SK-N-SH (cell line): ENCODE measurements around the gene CENPE. TPM values are rescaled to one million over a fixed set of nuclear protein-coding genes. Genes with fewer than 3 reads are reported as not detected.

Experiments
- CTCF ChIA-PET: fragments of 300-600, 350-600 bp; formaldehyde crosslinking; extraction: SDS; loops from one replicate; lab custom pipeline; 2021; lab: Yijun Ruan, JAX
- POLR2A ChIA-PET: fragments of 350-600 bp; sonication (Branson Sonifier 250); formaldehyde crosslinking; extraction: SDS; loops from one replicate; lab custom pipeline; 2020; ENCODE audit warnings: antibody characterized with exemption, inconsistent platforms; lab: Yijun Ruan, JAX
- DNase-seq: peaks from one replicate; pipeline ENCODE4 v3.0.0; 2012
- H2AFZ ChIP-seq: fragments of 200-600 bp; sonication (generic); 2 replicates; pipeline ENCODE4 v1.8.1; 2016; ENCODE audit warnings: antibody characterized with exemption, mild to moderate bottlenecking, low read depth
- H3F3A ChIP-seq: fragments of 200-600 bp; sonication (generic); replicated peaks from 2 replicates; pipeline ENCODE3; 2016; ENCODE audit warnings: antibody characterized with exemption, mild to moderate bottlenecking; ENCODE audit not compliant: insufficient read depth
- H3K27ac ChIP-seq, 2 experiments: fragments of 200-500 bp in 1 of 2; fragments of 200-600 bp in 1 of 2; sonication (Bioruptor generic) in 1 of 2; sonication (generic), shearing (Covaris generic) in 1 of 2; 2 replicates each; pipeline versions ENCODE4 v1.5.1 to v1.6.1; 2014 to 2016; ENCODE audit warnings: low read depth in 2 of 2, inconsistent platforms in 1 of 2, low read length in 1 of 2, mild to moderate bottlenecking in 1 of 2, mixed read lengths in 1 of 2
- H3K27me3 ChIP-seq: fragments of 200-600 bp; sonication (generic), shearing (Covaris generic); 2 replicates; pipeline ENCODE4 v1.6.1; 2016; ENCODE audit warnings: mixed run types; ENCODE audit not compliant: insufficient read depth
- H3K36me3 ChIP-seq, 2 experiments: fragments of 200-500 bp in 1 of 2; fragments of 200-600 bp in 1 of 2; sonication (Bioruptor generic) in 1 of 2; sonication (generic) in 1 of 2; replicated peaks in 1 of 2; 2 replicates each; pipeline versions ENCODE3 to v1.5.1; 2014 to 2016; ENCODE audit warnings: low read length in 1 of 2, mild to moderate bottlenecking in 1 of 2; ENCODE audit not compliant: insufficient read depth in 2 of 2, control insufficient read depth in 1 of 2
- H3K4me1 ChIP-seq, 2 experiments: fragments of 200-500 bp in 1 of 2; fragments of 200-600 bp in 1 of 2; sonication (Bioruptor generic) in 1 of 2; sonication (generic), shearing (Covaris generic) in 1 of 2; 2 replicates each; pipeline versions ENCODE4 v1.5.1 to v1.6.1; 2014 to 2016; ENCODE audit warnings: low read depth in 1 of 2, low read length in 1 of 2, mixed run types in 1 of 2; ENCODE audit not compliant: insufficient read depth in 2 of 2, control insufficient read depth in 1 of 2
- H3K4me2 ChIP-seq: fragments of 200-600 bp; sonication (generic), shearing (Covaris generic); 2 replicates; pipeline ENCODE4 v1.6.1; 2017; ENCODE audit warnings: mixed run types
- H3K4me3 ChIP-seq, 2 experiments: fragments of 200-500 bp in 1 of 2; fragments of 200-600 bp in 1 of 2; sonication (Bioruptor generic) in 1 of 2; sonication (generic), shearing (Covaris generic) in 1 of 2; 2 replicates each; pipeline versions ENCODE4 v1.5.1 to v1.8.1; 2014 to 2016; ENCODE audit warnings: low read depth in 2 of 2, inconsistent platforms in 1 of 2, low read length in 1 of 2, mild to moderate bottlenecking in 1 of 2, mixed read lengths in 1 of 2, moderate library complexity in 1 of 2
- H3K79me2 ChIP-seq: fragments of 200-600 bp; sonication (generic); 2 replicates; pipeline ENCODE4 v1.8.1; 2017; ENCODE audit warnings: mild to moderate bottlenecking; ENCODE audit not compliant: insufficient read depth
- H3K9ac ChIP-seq: fragments of 200-600 bp; sonication (generic); 2 replicates; pipeline ENCODE4 v1.6.1; 2017; ENCODE audit warnings: mixed run types
- H3K9me2 ChIP-seq: fragments of 200-600 bp; sonication (generic); 2 replicates; pipeline ENCODE4 v1.6.1; 2017; ENCODE audit warnings: mixed run types
- H3K9me3 ChIP-seq: fragments of 200-600 bp; sonication (generic); 2 replicates; pipeline ENCODE4 v1.6.1; 2017; ENCODE audit warnings: mixed run types, mild to moderate bottlenecking, moderate library complexity
- H4K20me1 ChIP-seq: fragments of 200-600 bp; sonication (generic); 2 replicates; pipeline ENCODE4 v1.6.1; 2017; ENCODE audit warnings: mild to moderate bottlenecking, mixed run types; ENCODE audit not compliant: insufficient read depth
- CHD2 ChIP-seq: fragments of 150-350 bp; IDR thresholded peaks from 2 replicates; pipeline ENCODE4 v1.6.1; 2018; ENCODE audit warnings: low read length; ENCODE audit not compliant: partially characterized antibody
- GATA2 ChIP-seq: sonication (generic); formaldehyde crosslinking; IDR thresholded peaks from 2 replicates; pipeline ENCODE4 v1.5.0; 2020; ENCODE audit warnings: mild to moderate bottlenecking, missing genetic modification reagents
- MEF2A ChIP-seq: IDR thresholded peaks from 2 replicates; pipeline ENCODE4 v1.4.0; 2012; ENCODE audit warnings: low read depth, borderline replicate concordance
- NFIC ChIP-seq: IDR thresholded peaks from 2 replicates; pipeline ENCODE4 v1.4.0; 2012; ENCODE audit warnings: borderline replicate concordance
- RAD21 ChIP-seq: IDR thresholded peaks from 2 replicates; pipeline ENCODE4 v1.6.1; 2012; ENCODE audit warnings: mild to moderate bottlenecking, low read length
- RXRA ChIP-seq: IDR thresholded peaks from 2 replicates; pipeline ENCODE4 v1.4.0; 2012; ENCODE audit warnings: low read depth, mild to moderate bottlenecking, borderline replicate concordance
- SIN3A ChIP-seq: IDR thresholded peaks from 2 replicates; pipeline ENCODE4 v1.6.1; 2012; ENCODE audit warnings: low read depth, mild to moderate bottlenecking, low read length, moderate library complexity, borderline replicate concordance
- TAF1 ChIP-seq: IDR thresholded peaks from 2 replicates; pipeline ENCODE4 v1.6.1; 2012; ENCODE audit warnings: low read depth, mild to moderate bottlenecking, low read length, moderate library complexity, borderline replicate concordance
- TCF12 ChIP-seq: IDR thresholded peaks from 2 replicates; pipeline ENCODE4 v1.4.0; 2012
- WGBS: methylation state at CpG from one replicate; pipeline ENCODE4 v1.1.6; 2017; ENCODE audit warnings: low lambda C conversion rate; 5-methylcytosine and 5-hydroxymethylcytosine counted together
- polyA plus RNA-seq, 3 experiments: library from polyadenylated mRNA; depleted of rRNA; stranded (reverse); fragments of >200 nt; gene quantifications; 2 replicates each; pipeline ENCODE4 v1.2.3, GENCODE V29; 2012
- TF ChIP-seq, protein P1 (sequence below): fragments of 150-350 bp; IDR thresholded peaks from 2 replicates; pipeline ENCODE4 v1.6.1; 2017; ENCODE audit warnings: antibody characterized with exemption, low read length, low read depth, borderline replicate concordance
- TF ChIP-seq, protein P2 (sequence below): IDR thresholded peaks from 2 replicates; pipeline ENCODE4 v1.4.0; 2012; ENCODE audit warnings: low read depth, borderline replicate concordance
- TF ChIP-seq, protein P3 (sequence below): IDR thresholded peaks from 2 replicates; pipeline ENCODE4 v1.4.0; 2012; ENCODE audit warnings: low read depth
- TF ChIP-seq, protein P4 (sequence below): fragments of 200-600 bp; sonication (generic); IDR thresholded peaks from 2 replicates; pipeline ENCODE4 v1.6.1; 2017; ENCODE audit warnings: antibody characterized with exemption, mild to moderate bottlenecking, moderate library complexity
- TF ChIP-seq, protein P5 (sequence below): IDR thresholded peaks from 2 replicates; pipeline ENCODE4; 2012

The CENPE gene
- polyA plus RNA-seq, 1 of the 3 experiments (the other 2 are of a cell fraction), result 1.7 TPM

DNA sequence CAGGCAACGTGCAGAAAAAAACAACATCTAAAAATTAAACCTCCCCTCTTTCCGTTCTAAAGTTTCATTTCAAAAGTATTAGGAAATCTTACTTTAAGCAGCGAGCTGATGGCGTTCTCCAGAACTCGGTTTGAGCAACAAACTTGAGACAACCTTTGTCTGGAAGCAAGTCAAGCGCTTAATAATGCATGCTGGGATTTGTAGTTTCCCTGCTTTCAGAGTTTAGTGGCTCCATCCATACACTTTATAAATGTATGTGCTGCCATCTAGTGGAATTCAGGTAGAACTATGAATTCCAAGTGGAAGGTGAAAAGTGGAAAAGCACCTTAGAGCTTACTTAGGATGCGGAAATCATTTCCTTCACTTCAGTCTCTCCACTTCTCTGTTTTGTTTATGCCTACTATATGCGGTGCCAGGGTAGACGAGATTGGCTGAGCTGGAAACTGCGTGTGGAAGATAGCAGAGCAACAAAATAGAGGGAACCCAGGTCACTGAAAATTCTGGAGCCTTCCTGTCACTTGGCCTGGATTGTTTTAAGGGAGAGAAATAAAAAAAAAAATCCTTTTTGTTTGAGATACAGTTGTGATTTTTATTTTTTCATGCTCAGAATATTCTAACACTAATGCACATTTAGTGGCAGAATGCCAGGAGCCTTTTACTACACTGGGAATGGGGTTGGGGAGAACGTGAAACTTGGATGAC, 98.3 kb downstream of the CENPE start, which contains the start of gene BDH2 (continued):
- no peak for TF ChIP-seq RXRA
- TF ChIP-seq NFIC, result peak; percentile 58; the same call in 1 of the 2 replicates
- TF ChIP-seq TAF1, result 0 out of 2 replicates have a peak, but pooled peaks have one; percentile 31
- TF ChIP-seq MEF2A, result no peak
- TF ChIP-seq RAD21, result peak; percentile 89
- TF ChIP-seq, protein P1, sequence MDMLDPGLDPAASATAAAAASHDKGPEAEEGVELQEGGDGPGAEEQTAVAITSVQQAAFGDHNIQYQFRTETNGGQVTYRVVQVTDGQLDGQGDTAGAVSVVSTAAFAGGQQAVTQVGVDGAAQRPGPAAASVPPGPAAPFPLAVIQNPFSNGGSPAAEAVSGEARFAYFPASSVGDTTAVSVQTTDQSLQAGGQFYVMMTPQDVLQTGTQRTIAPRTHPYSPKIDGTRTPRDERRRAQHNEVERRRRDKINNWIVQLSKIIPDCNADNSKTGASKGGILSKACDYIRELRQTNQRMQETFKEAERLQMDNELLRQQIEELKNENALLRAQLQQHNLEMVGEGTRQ, result no peak
- TF ChIP-seq, protein P2, sequence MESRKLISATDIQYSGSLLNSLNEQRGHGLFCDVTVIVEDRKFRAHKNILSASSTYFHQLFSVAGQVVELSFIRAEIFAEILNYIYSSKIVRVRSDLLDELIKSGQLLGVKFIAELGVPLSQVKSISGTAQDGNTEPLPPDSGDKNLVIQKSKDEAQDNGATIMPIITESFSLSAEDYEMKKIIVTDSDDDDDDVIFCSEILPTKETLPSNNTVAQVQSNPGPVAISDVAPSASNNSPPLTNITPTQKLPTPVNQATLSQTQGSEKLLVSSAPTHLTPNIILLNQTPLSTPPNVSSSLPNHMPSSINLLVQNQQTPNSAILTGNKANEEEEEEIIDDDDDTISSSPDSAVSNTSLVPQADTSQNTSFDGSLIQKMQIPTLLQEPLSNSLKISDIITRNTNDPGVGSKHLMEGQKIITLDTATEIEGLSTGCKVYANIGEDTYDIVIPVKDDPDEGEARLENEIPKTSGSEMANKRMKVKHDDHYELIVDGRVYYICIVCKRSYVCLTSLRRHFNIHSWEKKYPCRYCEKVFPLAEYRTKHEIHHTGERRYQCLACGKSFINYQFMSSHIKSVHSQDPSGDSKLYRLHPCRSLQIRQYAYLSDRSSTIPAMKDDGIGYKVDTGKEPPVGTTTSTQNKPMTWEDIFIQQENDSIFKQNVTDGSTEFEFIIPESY, result no peak
- TF ChIP-seq GATA2, result no peak

DNA sequence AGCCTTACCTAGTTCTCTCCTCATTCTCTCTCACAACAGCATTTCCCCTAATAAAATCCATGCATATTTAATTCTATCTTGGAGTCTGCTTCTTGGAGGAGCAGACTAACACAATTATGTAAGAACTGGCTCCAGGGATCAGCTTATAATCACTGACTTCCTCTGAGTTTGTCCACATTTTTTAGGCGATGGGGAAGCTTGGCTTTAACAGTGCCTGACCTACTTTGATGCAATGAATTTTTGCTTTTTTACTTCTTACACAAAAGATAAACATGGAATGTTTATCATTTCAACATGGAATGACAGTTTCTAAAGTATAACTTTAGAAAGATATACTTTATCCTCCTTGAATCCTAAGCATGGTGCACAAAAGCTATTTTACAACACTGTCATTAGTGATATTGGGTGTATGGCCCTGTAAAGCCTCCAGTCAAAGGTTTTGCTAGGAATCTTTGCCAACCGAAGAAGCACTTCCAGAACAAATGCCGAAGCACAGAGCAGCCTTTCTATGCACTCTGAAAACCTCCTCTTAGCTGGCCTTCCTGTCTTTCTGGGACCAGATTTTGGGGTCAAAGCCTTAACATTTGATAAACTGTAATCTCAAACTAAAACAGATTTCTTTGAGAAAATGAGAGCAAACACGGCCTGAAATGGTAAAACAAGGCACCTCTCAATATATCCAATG, 99.2 kb downstream of the CENPE start:
- Histone ChIP-seq H3K9me2 (no peaks in the 10 kb centered on the region), H3K79me2 (peaks cover 10% of the 10 kb centered on the region; the same call in 1 of the 2 replicates), H4K20me1 (no peaks in the 10 kb centered on the region), H3K36me3 (peaks cover 5% of the 10 kb centered on the region in 2 experiments), H2AFZ (peak overlapping the region; percentile 93), H3K27me3 (no peaks in the 10 kb centered on the region), H3F3A (peaks cover 3% of the 10 kb centered on the region), H3K4me1 (peaks cover 7 to 8% of the 10 kb centered on the region in 2 experiments; a peak in 3 of 4 replicates), H3K27ac (peak overlapping the region; percentile 53 to 79), H3K4me2 (peak overlapping the region; percentile 84), H3K4me3 (peak overlapping the region; percentile 58 to 62), H3K9ac (peak overlapping the region; percentile 64), H3K9me3 (no peaks in the 10 kb centered on the region)
- no peak for DNase-seq
- 29% methylated on average over 4 of the region's 4 CpGs for WGBS
- ChIA-PET CTCF (interaction anchor here (0.7 to 3.0 kb wide), 21 partner anchors 10 to 671 kb away, joined by 3 to 26 read pairs (median 5); no protein-coding TSS in a partner anchor), POLR2A (interaction anchor here (0.8 kb wide), 1 partner anchor 8 kb away, joined by 3 read pairs; no protein-coding TSS in a partner anchor)
- TF ChIP-seq MEF2A, result no peak
- TF ChIP-seq, protein P3, sequence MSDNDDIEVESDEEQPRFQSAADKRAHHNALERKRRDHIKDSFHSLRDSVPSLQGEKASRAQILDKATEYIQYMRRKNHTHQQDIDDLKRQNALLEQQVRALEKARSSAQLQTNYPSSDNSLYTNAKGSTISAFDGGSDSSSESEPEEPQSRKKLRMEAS, result no peak
- no peak for TF ChIP-seq CHD2
- TF ChIP-seq, protein P1, result no peak
- no peak for TF ChIP-seq TAF1
- TF ChIP-seq RAD21, result no peak
- TF ChIP-seq, protein P2, result no peak
- TF ChIP-seq, protein P4, sequence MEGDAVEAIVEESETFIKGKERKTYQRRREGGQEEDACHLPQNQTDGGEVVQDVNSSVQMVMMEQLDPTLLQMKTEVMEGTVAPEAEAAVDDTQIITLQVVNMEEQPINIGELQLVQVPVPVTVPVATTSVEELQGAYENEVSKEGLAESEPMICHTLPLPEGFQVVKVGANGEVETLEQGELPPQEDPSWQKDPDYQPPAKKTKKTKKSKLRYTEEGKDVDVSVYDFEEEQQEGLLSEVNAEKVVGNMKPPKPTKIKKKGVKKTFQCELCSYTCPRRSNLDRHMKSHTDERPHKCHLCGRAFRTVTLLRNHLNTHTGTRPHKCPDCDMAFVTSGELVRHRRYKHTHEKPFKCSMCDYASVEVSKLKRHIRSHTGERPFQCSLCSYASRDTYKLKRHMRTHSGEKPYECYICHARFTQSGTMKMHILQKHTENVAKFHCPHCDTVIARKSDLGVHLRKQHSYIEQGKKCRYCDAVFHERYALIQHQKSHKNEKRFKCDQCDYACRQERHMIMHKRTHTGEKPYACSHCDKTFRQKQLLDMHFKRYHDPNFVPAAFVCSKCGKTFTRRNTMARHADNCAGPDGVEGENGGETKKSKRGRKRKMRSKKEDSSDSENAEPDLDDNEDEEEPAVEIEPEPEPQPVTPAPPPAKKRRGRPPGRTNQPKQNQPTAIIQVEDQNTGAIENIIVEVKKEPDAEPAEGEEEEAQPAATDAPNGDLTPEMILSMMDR, result no peak
- no peak for TF ChIP-seq SIN3A
- TF ChIP-seq TCF12, result no peak
- TF ChIP-seq, protein P5, sequence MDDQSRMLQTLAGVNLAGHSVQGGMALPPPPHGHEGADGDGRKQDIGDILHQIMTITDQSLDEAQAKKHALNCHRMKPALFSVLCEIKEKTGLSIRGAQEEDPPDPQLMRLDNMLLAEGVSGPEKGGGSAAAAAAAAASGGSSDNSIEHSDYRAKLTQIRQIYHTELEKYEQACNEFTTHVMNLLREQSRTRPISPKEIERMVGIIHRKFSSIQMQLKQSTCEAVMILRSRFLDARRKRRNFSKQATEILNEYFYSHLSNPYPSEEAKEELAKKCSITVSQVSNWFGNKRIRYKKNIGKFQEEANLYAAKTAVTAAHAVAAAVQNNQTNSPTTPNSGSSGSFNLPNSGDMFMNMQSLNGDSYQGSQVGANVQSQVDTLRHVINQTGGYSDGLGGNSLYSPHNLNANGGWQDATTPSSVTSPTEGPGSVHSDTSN, result no peak
